Stimulated activated CD4-positive, alpha-beta T cell treated with anti-CD3 and anti-CD28 coated beads, Interleukin-15, amount 100 ng/mL, for 48 hours (primary cell): Measurements from ENCODE around the gene IFRD1.
"Not testable (repeated sequence)": the region's sequence is repeated elsewhere in the genome, so short reads cannot be mapped to it uniquely, and the experiment has no call there.

Source experiments
- DNase-seq, 2 donors: peaks; one replicate each; pipeline ENCODE4 v3.0.0-alpha.2; 2020; ENCODE audit warnings: low read depth in 2 of 2

The IFRD1 gene

DNA sequence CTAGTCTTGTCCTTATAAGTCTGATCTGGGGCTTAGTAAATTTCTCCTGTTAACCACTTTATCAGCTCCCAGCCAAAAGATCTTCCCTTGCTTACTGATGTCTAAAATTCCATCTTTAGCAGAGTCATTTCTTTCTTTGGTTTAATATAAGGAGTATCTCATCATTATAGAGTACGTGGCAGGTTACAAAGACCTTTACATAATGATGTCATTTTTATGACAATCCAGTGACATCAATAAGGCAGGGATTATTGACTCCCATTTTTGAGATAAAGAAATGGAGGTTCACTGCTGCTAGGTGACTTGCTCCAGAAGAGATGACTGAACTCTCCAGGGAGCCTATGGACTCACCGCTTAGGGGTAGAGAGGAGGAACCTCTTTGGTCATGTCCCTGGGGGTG, 8.1 kb upstream of the IFRD1 start:
- no peak for DNase-seq

- DNase-seq, result no peak
These were observed 5.8 kb upstream of the IFRD1 start for GRCh38 chr7:112444505-112444904.

- no peak for DNase-seq
These were observed 3.8 kb upstream of the IFRD1 start for GRCh38 chr7:112446431-112446830.

DNA sequence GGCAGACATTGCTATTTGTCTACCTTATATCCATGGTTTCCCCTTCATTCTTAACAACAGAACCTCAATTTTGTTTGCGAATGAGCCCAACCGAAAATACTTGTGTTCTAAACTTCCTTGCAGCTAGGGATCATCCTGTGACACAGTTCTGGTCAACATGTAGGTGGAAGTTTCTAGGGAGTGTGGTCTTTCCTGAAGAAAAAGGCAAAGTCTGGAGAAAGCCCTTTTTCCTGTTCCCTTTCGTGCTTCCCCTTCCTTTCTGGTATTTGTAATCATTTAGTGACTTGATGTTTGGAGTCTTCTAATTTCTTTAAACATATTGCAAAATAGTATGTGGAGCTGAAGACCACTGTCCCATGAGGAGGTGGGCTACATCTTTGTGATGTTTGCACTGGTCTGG, 2.9 kb upstream of the IFRD1 start:
- no peak for DNase-seq

GRCh38 chr7:112448381-112448780, 1.9 kb upstream of the IFRD1 start:
- no peak for DNase-seq

GRCh38 chr7:112448891-112449290, 1.4 kb upstream of the IFRD1 start:
- no peak for DNase-seq

- peak; percentile 38 to 50 for DNase-seq
These were observed 907 bp upstream of the IFRD1 start for GRCh38 chr7:112449353-112449752.

DNA sequence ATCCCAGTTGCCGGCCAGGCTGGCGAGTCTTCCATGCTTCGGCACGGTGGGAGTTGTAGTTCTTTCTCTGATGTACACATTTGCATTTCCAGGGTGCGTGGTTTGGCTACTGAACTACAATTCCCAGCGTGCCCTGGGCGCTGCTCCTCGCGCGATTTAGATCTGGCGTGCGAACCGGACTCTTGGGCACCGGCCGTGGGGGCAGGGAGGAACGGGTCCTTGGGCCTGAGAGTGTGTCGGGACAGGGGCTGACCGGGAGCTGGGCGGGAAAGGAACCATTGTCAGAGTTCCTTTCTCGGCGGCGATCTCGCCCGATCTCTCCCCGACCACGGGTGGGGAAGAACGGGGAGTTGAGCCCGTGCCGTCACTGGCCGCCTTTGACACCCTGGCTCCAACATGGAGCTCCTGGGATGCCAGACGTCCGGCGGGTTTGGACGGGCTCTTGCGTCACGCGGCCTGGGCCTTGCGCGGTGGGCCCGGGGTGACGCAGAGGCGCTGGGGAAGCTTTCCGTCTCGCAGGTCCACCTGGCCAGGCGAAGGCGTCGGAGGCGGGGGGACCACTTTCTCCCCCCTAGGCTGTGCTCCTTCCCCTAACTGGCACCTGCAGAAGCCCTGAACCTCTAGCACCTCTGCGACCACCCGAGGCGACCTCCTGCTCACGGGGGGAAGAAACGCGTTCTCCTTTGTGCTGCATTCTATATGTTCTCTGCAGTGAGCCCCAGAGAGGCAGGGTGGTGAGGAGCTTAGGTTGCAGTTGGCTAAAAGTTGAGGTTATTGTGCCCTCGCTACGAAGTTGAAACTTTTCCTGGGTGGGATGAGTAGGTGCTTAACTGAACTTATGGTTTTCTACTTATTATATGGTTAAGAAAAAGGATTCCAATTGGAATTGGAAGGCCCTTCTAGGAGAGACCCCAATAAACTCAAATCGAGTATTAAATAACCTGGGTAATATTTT, 824 bp downstream of the IFRD1 start:
- peak; percentile 74 to 83 for DNase-seq

GRCh38 chr7:112452102-112452888, 2.0 kb downstream of the IFRD1 start:
- DNase-seq, result no peak

DNA sequence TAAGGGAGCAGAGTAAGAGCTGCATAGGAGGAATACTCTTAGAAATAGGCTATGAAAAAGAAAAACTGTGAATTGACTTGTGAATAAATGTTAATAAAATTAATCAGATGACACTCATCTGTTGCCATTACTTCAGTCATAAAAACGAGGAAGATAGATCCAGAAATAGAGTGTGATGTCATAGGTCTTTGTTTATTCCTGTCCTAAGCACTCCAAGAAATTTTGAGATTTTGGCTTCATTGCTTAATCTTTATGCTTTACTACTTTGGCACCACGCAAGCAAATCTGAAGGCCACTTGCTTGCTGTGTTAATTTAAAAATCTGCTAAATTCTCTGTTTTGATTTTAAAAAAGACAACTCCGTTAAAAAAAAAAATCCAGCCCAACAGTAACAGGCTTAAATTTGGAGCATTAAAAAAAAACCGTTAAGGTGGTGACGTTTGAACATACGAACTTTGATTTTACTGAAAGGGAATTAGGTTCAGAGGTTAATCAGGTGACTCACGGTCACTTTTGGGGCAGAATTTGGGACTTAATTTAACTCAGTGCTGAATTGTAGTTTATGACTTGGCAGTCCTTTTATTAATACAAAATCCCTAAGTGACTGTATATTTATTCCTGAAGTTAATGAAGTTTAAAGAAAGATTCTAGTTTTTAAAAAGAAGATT, 3.4 kb downstream of the IFRD1 start:
- DNase-seq, result no peak

- not testable (repeated sequence) for DNase-seq
These were observed 3.9 kb downstream of the IFRD1 start for GRCh38 chr7:112454191-112454590.

GRCh38 chr7:112459645-112460044, 9.4 kb downstream of the IFRD1 start:
- DNase-seq, result no peak

- no peak for DNase-seq
These were observed 12.0 kb downstream of the IFRD1 start for GRCh38 chr7:112462236-112462635.

DNA sequence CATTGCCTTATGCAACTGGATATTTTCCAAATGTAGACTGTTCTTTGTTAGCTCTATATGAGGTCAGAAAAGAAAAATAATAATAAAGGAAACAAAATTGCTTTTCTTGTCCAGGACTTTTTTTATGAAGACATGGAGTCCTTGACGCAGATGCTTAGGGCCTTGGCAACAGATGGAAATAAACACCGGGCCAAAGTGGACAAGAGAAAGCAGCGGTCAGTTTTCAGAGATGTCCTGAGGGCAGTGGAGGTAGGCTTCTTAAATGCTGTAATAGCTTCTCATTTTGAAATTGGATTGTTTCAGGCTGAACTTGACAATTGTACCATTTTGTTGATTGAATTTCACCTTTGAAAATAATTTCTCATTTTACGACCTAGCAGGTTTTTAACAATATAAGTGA, 17.6 kb downstream of the IFRD1 start:
- DNase-seq, result no peak

GRCh38 chr7:112470194-112470593, 19.9 kb downstream of the IFRD1 start:
- no peak for DNase-seq

- no peak for DNase-seq
These were observed 26.3 kb downstream of the IFRD1 start for GRCh38 chr7:112476390-112477052.

- DNase-seq, result no peak
These were observed 31.0 kb downstream of the IFRD1 start for GRCh38 chr7:112481121-112481736.

DNA sequence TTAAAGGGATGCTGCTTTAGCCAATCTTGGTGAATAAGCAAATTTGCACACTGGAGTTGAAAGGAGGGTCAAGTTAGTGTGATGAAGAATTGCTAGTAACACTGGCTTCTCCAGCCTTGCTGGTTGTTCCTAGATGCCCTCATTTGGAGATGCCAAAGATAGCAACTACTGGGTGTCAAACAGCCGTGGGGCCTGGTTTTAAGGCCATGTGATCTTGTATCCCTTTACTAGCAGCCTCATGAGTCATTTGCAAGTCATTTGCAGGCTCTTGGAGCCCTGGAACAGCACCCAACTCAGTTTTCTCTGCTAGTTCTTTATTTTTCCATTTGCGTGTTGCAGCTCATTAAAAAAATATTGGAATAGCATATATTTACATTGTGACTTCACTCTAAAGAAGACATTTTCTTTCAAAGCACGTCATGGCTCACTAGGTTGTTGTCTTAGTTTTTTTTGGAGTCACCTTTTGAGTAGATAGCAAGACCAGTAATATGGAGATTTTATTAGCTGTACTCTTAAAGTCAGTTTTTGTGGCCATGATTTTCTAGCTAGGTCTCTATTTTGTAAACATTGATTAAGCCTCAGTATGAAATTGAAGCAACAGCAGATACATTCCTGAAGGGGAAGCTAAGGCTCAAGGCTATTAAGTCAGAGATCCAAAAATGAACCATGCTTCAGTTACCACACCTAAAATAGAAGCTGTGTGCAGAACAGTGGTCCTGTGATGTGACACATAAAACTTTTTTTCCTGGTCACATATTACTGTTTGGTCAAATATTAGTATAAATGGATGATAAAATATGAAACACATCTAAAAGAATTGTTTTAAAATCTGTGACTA, 31.8 kb downstream of the IFRD1 start:
- no peak for DNase-seq

- DNase-seq, result no peak
These were observed 34.5 kb downstream of the IFRD1 start for GRCh38 chr7:112484671-112485167.

DNA sequence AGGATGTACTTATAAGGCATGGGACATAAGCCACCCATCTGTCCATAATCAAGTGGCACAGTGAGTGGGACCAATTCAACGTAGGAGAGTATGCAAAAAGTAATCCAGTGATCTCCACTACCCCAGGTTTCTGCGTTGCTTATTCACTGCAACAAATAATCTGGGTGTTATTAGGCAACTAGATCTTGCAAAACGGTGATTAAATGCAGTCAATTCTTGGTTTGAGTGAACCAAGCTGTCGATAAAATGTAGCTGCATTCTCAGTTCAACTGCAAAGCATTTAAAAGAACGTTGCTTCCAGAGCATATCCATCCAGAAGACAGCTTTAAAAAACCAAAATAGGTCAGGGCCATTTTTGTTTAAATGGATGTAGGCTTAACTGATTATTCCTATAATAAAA, 35.5 kb downstream of the IFRD1 start:
- no peak for DNase-seq
